NCI-H2081 (cell line): ENCODE data around the gene UGT1A7.

ENCODE experiments used
- DNase-seq, 2 experiments: peaks; one replicate each; lab custom pipeline; 2025; lab: John Stamatoyannopoulos, UW

UGT1A7 gene

GRCh38 chr2:233817995-233818638 is 136.4 kb downstream of the UGT1A7 start:
- DNase-seq = no peak

- no peak for DNase-seq
Measured at GRCh38 chr2:233818639-233819621, 137.2 kb downstream of the UGT1A7 start.

GRCh38 chr2:233819884-233820773 is 138.4 kb downstream of the UGT1A7 start:
- DNase-seq = no peak

GRCh38 chr2:233820774-233821105 is 139.0 kb downstream of the UGT1A7 start:
- no peak for DNase-seq

- no peak for DNase-seq
Measured at GRCh38 chr2:233821196-233821595, 139.5 kb downstream of the UGT1A7 start.

- no peak for DNase-seq
Measured at GRCh38 chr2:233821709-233822100, 140.0 kb downstream of the UGT1A7 start.

- no peak for DNase-seq
Measured at GRCh38 chr2:233822101-233822771, 140.5 kb downstream of the UGT1A7 start.
